Measurements from ENCODE around the gene DNAH14.

DNA sequence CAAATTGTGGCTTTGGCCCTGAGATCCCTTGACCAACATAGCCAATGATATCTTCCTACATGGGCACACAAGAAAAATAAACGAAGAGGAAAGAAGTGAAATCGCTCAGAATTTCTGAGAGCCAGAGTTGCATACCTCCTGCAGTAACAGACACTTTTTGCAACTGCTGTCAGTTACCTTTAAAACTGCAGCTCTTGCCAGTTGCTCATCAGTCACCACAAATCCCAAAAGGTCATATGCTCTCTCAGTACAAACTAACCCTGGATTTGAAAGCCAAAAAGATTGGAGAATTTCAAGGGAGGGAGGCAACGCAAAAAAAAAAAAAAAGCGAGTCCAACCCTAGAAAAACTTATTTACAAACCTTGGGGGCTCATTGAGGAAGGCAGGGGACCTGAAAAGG, 47.2 kb upstream of the DNAH14 start:
- TF ChIP-seq POLR2AphosphoS5 (IDR thresholded peaks at IDR 0.05) (no peak), EP300 (conservative IDR thresholded peaks at IDR 0.05; ENCODE audit: poor library complexity, severe bottlenecking) (no peak), TAF1 (IDR thresholded peaks at IDR 0.05; ENCODE audit: low read depth) (no peak), EZH2 (IDR thresholded peaks at IDR 0.05; ENCODE audit: borderline replicate concordance, insufficient read depth, low read length, poor library complexity, severe bottlenecking) (no peak), SMC3 (conservative IDR thresholded peaks at IDR 0.05; ENCODE audit: poor library complexity) (no peak)
- TF ChIP-seq, protein P1, sequence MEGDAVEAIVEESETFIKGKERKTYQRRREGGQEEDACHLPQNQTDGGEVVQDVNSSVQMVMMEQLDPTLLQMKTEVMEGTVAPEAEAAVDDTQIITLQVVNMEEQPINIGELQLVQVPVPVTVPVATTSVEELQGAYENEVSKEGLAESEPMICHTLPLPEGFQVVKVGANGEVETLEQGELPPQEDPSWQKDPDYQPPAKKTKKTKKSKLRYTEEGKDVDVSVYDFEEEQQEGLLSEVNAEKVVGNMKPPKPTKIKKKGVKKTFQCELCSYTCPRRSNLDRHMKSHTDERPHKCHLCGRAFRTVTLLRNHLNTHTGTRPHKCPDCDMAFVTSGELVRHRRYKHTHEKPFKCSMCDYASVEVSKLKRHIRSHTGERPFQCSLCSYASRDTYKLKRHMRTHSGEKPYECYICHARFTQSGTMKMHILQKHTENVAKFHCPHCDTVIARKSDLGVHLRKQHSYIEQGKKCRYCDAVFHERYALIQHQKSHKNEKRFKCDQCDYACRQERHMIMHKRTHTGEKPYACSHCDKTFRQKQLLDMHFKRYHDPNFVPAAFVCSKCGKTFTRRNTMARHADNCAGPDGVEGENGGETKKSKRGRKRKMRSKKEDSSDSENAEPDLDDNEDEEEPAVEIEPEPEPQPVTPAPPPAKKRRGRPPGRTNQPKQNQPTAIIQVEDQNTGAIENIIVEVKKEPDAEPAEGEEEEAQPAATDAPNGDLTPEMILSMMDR (IDR thresholded peaks at IDR 0.05; ENCODE audit: poor library complexity, severe bottlenecking): no peak
- TF ChIP-seq, protein P2, sequence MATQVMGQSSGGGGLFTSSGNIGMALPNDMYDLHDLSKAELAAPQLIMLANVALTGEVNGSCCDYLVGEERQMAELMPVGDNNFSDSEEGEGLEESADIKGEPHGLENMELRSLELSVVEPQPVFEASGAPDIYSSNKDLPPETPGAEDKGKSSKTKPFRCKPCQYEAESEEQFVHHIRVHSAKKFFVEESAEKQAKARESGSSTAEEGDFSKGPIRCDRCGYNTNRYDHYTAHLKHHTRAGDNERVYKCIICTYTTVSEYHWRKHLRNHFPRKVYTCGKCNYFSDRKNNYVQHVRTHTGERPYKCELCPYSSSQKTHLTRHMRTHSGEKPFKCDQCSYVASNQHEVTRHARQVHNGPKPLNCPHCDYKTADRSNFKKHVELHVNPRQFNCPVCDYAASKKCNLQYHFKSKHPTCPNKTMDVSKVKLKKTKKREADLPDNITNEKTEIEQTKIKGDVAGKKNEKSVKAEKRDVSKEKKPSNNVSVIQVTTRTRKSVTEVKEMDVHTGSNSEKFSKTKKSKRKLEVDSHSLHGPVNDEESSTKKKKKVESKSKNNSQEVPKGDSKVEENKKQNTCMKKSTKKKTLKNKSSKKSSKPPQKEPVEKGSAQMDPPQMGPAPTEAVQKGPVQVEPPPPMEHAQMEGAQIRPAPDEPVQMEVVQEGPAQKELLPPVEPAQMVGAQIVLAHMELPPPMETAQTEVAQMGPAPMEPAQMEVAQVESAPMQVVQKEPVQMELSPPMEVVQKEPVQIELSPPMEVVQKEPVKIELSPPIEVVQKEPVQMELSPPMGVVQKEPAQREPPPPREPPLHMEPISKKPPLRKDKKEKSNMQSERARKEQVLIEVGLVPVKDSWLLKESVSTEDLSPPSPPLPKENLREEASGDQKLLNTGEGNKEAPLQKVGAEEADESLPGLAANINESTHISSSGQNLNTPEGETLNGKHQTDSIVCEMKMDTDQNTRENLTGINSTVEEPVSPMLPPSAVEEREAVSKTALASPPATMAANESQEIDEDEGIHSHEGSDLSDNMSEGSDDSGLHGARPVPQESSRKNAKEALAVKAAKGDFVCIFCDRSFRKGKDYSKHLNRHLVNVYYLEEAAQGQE (IDR thresholded peaks at IDR 0.05; ENCODE audit: borderline replicate concordance): no peak
